ENCODE data around the gene MAZ. TPM values are rescaled to one million over a fixed set of nuclear protein-coding genes. Genes with fewer than 3 reads are reported as not detected.

MAZ gene
- polyA plus RNA-seq, 1 donor from 2014 or later = 147 TPM

DNA sequence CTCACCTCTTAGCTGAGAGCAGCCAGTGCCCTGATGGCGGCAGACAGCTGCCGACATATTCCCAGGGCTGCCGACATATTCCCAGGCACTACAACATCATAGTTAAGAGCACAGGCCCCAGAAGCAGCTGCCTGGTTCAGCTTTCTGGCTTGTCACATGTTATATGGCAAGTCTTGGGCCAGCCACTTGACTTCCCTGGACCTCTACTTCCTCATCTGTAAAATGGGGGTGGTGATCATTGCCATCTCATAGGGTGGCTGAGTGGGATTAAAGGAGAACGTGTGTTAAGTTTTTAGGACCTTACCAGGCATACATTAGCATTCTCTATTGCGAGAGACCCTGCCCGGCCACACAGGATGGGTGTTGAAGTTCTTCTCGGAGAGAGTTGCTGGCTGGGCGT, 37.6 kb downstream of the MAZ start:
- H3K9ac ChIP-seq (ENCODE audit: low read length) = no peak overlapping the region
- H3K4me2 ChIP-seq (ENCODE audit: low read length) = no peak overlapping the region
- H3K79me2 ChIP-seq (replicated peaks; ENCODE audit: insufficient read depth, low read length) = no peaks in the 10 kb centered on the region
- H2AFZ ChIP-seq (ENCODE audit: low read depth, low read length) = no peak overlapping the region
- H3F3A ChIP-seq (ENCODE audit: insufficient read depth, low read length, poor library complexity, severe bottlenecking) = no peaks in the 10 kb centered on the region
- H3K4me3 ChIP-seq (ENCODE audit: low read length) = no peak overlapping the region
- no peaks in the 10 kb centered on the region for H3K9me2 ChIP-seq (ENCODE audit: insufficient read depth, low read length)
- H3K9me3 ChIP-seq (ENCODE audit: low read length) = no peaks in the 10 kb centered on the region
- TF ChIP-seq RAD21 (conservative IDR thresholded peaks at IDR 0.05) (no peak), TAF1 (IDR thresholded peaks at IDR 0.05; ENCODE audit: low read depth) (no peak)
- H4K20me1 ChIP-seq (ENCODE audit: insufficient read depth) = no peaks in the 10 kb centered on the region
- no peaks in the 10 kb centered on the region for H3K36me3 ChIP-seq (ENCODE audit: insufficient read depth, low read length)
- no peaks in the 10 kb centered on the region for H3K27me3 ChIP-seq (ENCODE audit: insufficient read depth, low read depth, low read length)
- no peak overlapping the region for H3K27ac ChIP-seq (ENCODE audit: low read length)

DNA sequence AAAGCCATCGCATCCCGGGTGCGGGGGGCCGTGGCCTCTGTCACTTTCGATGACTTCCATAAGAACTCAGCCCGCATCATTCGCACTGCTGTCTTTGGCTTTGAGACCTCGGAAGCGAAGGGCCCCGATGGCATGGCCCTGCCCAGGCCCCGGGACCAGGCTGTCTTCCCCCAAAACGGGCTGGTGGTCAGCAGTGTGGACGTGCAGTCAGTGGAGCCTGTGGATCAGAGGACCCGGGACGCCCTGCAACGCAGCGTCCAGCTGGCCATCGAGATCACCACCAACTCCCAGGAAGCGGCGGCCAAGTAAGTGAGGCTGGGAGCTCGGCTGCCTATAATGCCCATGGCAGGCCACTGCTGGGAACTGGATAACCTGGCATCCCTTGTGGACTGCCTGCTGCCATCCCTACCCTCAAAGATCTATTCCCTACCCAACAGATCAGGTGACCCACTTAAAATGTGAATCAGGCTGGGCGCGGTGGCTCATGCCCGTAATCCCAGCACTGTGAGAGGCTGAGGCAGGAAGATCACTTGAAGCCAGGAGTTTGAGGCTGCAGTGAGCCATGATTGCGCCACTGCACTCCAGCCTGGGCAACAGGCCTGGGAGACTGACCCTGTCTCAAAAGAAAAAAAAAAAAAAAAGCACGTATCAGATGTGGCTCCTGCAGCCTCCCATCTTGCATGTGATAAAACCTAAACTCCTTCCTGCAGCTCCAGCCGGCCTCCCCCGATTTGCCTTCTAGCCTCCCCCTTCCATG, 38.4 kb downstream of the MAZ start:
- no peaks in the 10 kb centered on the region for H3K27me3 ChIP-seq (ENCODE audit: insufficient read depth, low read depth, low read length)
- H3K9me3 ChIP-seq (ENCODE audit: low read length) = no peaks in the 10 kb centered on the region
- no peaks in the 10 kb centered on the region for H3K9me2 ChIP-seq (ENCODE audit: insufficient read depth, low read length)
- no peak overlapping the region for H3K27ac ChIP-seq (ENCODE audit: low read length)
- H3K4me3 ChIP-seq (ENCODE audit: low read length) = no peak overlapping the region
- H2AFZ ChIP-seq (ENCODE audit: low read depth, low read length) = no peak overlapping the region
- no peak overlapping the region for H3K4me2 ChIP-seq (ENCODE audit: low read length)
- TF ChIP-seq, protein P1, sequence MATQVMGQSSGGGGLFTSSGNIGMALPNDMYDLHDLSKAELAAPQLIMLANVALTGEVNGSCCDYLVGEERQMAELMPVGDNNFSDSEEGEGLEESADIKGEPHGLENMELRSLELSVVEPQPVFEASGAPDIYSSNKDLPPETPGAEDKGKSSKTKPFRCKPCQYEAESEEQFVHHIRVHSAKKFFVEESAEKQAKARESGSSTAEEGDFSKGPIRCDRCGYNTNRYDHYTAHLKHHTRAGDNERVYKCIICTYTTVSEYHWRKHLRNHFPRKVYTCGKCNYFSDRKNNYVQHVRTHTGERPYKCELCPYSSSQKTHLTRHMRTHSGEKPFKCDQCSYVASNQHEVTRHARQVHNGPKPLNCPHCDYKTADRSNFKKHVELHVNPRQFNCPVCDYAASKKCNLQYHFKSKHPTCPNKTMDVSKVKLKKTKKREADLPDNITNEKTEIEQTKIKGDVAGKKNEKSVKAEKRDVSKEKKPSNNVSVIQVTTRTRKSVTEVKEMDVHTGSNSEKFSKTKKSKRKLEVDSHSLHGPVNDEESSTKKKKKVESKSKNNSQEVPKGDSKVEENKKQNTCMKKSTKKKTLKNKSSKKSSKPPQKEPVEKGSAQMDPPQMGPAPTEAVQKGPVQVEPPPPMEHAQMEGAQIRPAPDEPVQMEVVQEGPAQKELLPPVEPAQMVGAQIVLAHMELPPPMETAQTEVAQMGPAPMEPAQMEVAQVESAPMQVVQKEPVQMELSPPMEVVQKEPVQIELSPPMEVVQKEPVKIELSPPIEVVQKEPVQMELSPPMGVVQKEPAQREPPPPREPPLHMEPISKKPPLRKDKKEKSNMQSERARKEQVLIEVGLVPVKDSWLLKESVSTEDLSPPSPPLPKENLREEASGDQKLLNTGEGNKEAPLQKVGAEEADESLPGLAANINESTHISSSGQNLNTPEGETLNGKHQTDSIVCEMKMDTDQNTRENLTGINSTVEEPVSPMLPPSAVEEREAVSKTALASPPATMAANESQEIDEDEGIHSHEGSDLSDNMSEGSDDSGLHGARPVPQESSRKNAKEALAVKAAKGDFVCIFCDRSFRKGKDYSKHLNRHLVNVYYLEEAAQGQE (IDR thresholded peaks at IDR 0.05; ENCODE audit: borderline replicate concordance) = no peak
- no peak for TF ChIP-seq RAD21 (conservative IDR thresholded peaks at IDR 0.05)
- TF ChIP-seq, protein P2, sequence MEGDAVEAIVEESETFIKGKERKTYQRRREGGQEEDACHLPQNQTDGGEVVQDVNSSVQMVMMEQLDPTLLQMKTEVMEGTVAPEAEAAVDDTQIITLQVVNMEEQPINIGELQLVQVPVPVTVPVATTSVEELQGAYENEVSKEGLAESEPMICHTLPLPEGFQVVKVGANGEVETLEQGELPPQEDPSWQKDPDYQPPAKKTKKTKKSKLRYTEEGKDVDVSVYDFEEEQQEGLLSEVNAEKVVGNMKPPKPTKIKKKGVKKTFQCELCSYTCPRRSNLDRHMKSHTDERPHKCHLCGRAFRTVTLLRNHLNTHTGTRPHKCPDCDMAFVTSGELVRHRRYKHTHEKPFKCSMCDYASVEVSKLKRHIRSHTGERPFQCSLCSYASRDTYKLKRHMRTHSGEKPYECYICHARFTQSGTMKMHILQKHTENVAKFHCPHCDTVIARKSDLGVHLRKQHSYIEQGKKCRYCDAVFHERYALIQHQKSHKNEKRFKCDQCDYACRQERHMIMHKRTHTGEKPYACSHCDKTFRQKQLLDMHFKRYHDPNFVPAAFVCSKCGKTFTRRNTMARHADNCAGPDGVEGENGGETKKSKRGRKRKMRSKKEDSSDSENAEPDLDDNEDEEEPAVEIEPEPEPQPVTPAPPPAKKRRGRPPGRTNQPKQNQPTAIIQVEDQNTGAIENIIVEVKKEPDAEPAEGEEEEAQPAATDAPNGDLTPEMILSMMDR (IDR thresholded peaks at IDR 0.05; ENCODE audit: poor library complexity, severe bottlenecking) = no peak
- no peaks in the 10 kb centered on the region for H3K79me2 ChIP-seq (replicated peaks; ENCODE audit: insufficient read depth, low read length)
- H4K20me1 ChIP-seq (ENCODE audit: insufficient read depth) = no peaks in the 10 kb centered on the region
- H3F3A ChIP-seq (ENCODE audit: insufficient read depth, low read length, poor library complexity, severe bottlenecking) = no peaks in the 10 kb centered on the region
- H3K9ac ChIP-seq (ENCODE audit: low read length) = no peak overlapping the region
- H3K36me3 ChIP-seq (ENCODE audit: insufficient read depth, low read length) = no peaks in the 10 kb centered on the region

DNA sequence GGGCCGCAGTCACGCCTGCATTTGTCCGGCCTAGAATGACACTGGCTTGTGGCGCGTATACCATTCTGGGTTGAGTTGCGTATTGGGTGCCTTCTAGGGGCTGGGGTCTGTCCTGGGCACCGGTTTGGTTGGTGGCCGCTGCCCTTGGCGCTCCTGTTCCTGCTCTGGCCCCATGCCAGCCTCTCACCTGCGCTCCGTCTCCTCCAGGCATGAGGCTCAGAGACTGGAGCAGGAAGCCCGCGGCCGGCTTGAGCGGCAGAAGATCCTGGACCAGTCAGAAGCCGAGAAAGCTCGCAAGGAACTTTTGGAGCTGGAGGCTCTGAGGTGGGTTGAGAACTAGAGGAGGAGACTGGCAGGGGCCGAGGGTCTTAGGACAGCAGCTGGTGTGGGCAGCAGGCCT, 39.3 kb downstream of the MAZ start:
- no peak overlapping the region for H3K4me2 ChIP-seq (ENCODE audit: low read length)
- no peak overlapping the region for H2AFZ ChIP-seq (ENCODE audit: low read depth, low read length)

More for the DNA sequence above, 39.3 kb downstream of the MAZ start:
- H3K9ac ChIP-seq (ENCODE audit: low read length) = no peak overlapping the region
- H3K4me3 ChIP-seq (ENCODE audit: low read length) = no peak overlapping the region
- no peaks in the 10 kb centered on the region for H3K36me3 ChIP-seq (ENCODE audit: insufficient read depth, low read length)
- TF ChIP-seq SMC3 (conservative IDR thresholded peaks at IDR 0.05; ENCODE audit: poor library complexity) = no peak
- no peak for TF ChIP-seq MXI1 (conservative IDR thresholded peaks at IDR 0.05; ENCODE audit: poor library complexity, severe bottlenecking)
- no peak for TF ChIP-seq TAF1 (IDR thresholded peaks at IDR 0.05; ENCODE audit: low read depth)
- no peak for TF ChIP-seq POLR2AphosphoS5 (IDR thresholded peaks at IDR 0.05)
- no peak for TF ChIP-seq EZH2 (IDR thresholded peaks at IDR 0.05; ENCODE audit: borderline replicate concordance, insufficient read depth, low read length, poor library complexity, severe bottlenecking)
- no peak for TF ChIP-seq EP300 (conservative IDR thresholded peaks at IDR 0.05; ENCODE audit: poor library complexity, severe bottlenecking)
- TF ChIP-seq, protein P2 (IDR thresholded peaks at IDR 0.05; ENCODE audit: poor library complexity, severe bottlenecking) = no peak
- no peak for TF ChIP-seq RAD21 (conservative IDR thresholded peaks at IDR 0.05)
- TF ChIP-seq, protein P1 (IDR thresholded peaks at IDR 0.05; ENCODE audit: borderline replicate concordance) = no peak
- H3K27me3 ChIP-seq (ENCODE audit: insufficient read depth, low read depth, low read length) = no peaks in the 10 kb centered on the region
- no peaks in the 10 kb centered on the region for H3F3A ChIP-seq (ENCODE audit: insufficient read depth, low read length, poor library complexity, severe bottlenecking)
- H3K27ac ChIP-seq (ENCODE audit: low read length) = no peak overlapping the region
- no peaks in the 10 kb centered on the region for H3K9me3 ChIP-seq (ENCODE audit: low read length)
- no peaks in the 10 kb centered on the region for H4K20me1 ChIP-seq (ENCODE audit: insufficient read depth)
- no peaks in the 10 kb centered on the region for H3K79me2 ChIP-seq (replicated peaks; ENCODE audit: insufficient read depth, low read length)
- H3K9me2 ChIP-seq (ENCODE audit: insufficient read depth, low read length) = no peaks in the 10 kb centered on the region
